NCI-H2227 (cell line): ENCODE results near the gene KEAP1.

ENCODE experiments used
- DNase-seq: peaks from one replicate; lab custom pipeline; 2025; ENCODE audit not compliant: unreplicated experiment; lab: John Stamatoyannopoulos, UW

Gene KEAP1

DNA sequence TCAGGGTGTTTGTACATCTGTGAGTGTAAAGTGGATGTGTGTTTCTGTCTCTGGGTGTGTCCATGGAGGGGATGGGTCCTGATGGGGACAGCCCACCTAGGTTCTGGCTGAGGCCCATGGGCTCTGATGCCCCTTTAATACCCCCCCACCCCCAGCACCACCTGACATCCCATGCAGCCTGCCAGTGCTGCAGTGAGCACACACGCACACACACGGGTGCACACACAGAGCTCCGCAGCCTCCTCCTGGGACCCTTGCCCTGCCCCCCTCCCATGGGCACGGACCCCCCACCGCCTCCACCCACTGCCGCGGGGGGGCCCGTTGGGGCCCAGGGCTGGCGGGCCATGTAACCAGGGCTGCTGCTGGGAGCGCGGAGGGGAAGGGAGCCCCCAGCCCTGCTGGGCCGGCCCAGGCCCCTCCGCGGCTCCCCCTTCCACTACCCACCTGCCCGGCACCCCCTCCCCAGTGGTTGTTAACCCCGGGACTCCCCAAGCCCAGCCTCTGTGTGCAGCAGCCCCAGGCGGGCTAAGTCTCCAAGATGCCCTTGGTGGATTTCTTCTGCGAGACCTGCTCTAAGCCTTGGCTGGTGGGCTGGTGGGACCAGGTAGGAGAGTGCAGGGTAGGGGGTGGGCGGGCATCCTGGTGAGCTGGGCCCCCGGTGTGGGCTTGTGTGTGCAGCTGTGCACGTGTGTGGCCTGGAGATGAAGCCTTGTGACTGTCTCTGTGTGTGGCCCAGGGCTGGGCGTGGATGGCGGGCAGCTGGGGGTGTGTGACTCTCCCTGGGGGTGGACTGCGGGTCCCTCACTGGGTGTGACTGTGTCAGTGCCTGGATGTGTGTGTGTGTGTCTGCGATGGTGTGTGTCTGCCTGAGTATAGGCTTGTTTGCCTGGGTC, 50.2 kb downstream of the KEAP1 start:
- DNase-seq = peak; percentile 9

DNA sequence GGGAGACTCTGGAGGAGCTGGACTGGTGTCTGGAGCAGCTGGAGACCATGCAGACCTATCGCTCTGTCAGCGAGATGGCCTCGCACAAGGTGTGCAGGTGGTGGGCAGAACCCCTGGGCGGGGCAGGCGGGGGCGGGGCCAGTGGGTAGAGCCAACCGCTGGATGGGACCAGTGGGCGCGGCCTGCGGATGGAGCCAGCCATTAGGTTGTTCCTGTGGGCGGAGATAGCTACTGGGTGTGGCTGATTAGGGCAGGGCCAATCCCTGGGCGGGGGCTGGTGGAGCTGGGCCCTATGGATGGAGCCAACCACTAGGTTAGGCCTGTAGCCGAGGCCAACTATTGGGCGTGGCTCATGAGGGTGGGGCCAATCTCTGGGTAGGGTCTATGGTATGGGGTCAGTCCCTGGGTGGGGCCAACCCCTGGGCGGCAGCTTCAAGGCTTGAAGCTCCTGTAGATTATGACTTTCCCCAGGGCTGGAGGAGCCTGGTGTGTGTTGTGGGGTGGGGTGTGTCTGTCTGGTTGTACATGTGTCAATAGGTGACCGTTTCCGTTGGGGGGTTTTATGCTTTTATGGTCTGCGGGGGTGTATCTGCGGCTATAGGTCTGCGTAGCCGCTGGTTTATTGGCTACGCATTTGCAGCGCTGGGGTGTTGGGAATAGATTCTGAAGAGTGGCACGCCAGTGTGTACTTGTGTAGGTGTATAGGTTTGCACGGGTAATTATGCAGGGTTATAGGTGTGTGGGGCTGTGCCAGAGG, 52.1 kb downstream of the KEAP1 start:
- DNase-seq = peak; percentile 11

DNA sequence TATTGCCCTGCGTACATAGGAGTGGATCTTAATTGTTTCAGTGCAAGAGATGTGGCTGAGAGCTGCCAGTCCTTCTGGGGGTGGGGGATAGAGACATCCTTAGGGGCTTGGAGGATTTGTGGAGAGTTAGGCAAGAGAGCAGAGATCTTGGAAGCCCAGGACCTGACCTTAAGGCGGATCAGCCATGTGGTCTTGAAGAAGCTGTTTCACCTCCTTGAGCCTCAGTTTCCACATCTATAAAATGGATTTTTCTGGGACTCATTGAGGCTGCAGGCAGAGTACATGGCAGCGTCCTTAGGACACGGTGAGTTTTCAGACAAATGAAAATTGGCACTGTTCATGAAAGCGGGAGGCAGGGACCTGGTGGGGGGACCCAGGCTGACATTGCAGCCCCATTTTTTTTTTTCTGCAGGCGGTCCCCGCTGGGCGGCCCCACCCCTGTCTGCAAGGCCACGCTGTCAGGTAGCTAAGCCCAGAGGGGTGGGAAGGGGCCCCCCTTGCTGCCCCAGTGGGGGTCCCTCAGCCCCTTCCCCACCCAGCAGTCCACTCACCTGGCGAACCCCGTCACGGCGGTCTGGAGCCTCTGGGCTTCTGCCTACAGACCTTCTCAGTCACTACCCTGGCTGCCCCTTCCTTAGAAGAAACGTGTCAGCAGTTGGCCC, 52.8 kb downstream of the KEAP1 start:
- DNase-seq = no peak

DNA sequence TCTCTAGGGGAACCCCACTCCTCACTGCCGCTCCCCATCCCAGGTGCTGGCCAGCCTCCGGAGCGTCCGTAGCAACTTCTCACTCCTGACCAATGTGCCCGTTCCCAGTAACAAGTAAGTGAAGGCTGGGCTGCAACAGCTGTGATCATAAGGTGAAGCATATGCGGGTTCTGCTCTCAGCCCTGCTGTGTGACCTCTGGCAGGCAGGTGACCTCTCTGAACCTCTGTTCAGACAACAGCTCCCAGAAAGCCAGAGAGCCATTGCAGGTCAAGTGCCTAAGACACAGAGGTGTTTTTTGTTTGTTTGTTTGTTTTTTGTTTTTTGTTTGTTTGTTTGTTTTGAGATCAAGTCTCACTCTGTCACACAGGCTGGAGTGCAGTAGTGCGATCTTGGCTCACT, 54.1 kb downstream of the KEAP1 start:
- DNase-seq = no peak

DNA sequence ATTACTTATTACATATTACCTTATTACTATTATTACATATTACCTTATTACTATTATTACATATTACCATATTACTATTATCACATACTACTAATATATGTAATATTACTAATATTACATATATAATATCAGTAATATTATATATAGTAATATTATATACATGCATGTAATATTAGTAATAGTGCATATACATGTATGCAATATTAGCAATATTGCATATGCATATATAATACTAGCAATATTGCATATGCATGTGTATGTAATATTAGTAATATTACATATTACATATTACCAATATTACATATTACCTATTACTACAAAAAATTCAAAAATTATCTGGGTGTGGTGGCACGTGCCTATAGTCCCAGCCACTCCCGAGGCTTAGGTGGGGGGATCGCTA, 60.5 kb downstream of the KEAP1 start:
- no peak for DNase-seq

DNA sequence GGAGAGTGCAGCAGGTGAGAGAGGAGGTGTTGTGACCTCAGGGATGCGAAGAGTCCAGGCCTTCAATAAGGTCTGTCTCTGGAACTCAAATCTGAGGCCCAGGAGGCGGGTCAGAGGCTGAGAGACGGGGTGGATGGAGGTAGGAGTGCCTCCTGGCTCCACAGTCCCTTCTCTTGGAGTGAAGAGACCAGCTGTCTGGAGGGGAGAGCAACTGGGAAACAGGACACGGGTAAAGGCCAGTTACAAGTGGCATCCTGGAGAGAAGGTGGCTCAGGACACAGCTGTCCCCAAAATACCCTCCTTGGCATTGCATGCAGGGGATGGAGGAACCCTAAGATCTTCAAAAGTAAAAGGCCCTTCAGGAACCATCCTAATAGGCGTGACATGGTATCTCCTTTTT, 63.6 kb downstream of the KEAP1 start:
- DNase-seq = no peak
